Heart right ventricle (tissue), 16 donors: ENCODE results near the gene NHSL2. TPM values are rescaled to one million over a fixed set of nuclear protein-coding genes. Genes with fewer than 3 reads are reported as not detected.
A peak's percentile ranks its signal among the peaks of the same experiment; 100 is the strongest.

Source experiments
- ATAC-seq, 8 donors: fragments of 200-7000 bp; cut with Tn5 transposase; one replicate each; pipeline ENCODE4 v1.9.1; 2020; ENCODE audit warnings: mild to moderate bottlenecking in 8 of 8, moderate library complexity in 8 of 8, moderate number of reproducible peaks in 1 of 8
- DNase-seq, 2 donors: peaks; one replicate each; pipeline ENCODE4 v3.0.0-alpha.2; 2020
- H3K27ac ChIP-seq, 10 donors: fragments of 200-600 bp; sonication (generic) in 2 of 10; one replicate each; pipeline versions ENCODE4 v1.5.0 to v1.8.0; 2020 to 2022; ENCODE audit warnings: mild to moderate bottlenecking in 3 of 10
- H3K27me3 ChIP-seq, 7 donors: fragments of 200-600 bp; one replicate each; pipeline ENCODE4 v1.8.0; 2021 to 2022; ENCODE audit warnings: mild to moderate bottlenecking in 2 of 7
- H3K36me3 ChIP-seq, 9 donors: fragments of 200-600 bp; sonication (generic) in 1 of 9; one replicate each; pipeline versions ENCODE4 v1.5.0 to v1.8.0; 2020 to 2022; ENCODE audit warnings: mild to moderate bottlenecking in 2 of 9
- H3K4me1 ChIP-seq, 9 donors: fragments of 200-600 bp; sonication (generic) in 1 of 9; one replicate each; pipeline versions ENCODE4 v1.5.0 to v1.8.0; 2020 to 2022; ENCODE audit warnings: mild to moderate bottlenecking in 4 of 9
- H3K4me3 ChIP-seq, 10 donors: fragments of 200-600 bp; sonication (generic) in 2 of 10; one replicate each; pipeline versions ENCODE4 v1.5.0 to v1.8.0; 2020 to 2022; ENCODE audit warnings: mild to moderate bottlenecking in 7 of 10, moderate library complexity in 2 of 10
- H3K9me3 ChIP-seq, 11 donors: fragments of 200-600 bp in 10 of 11; sonication (generic) in 2 of 11; one replicate each; pipeline versions ENCODE4 v1.5.0 to v1.8.0; 2013 to 2022; ENCODE audit warnings: mild to moderate bottlenecking in 2 of 11, control low read depth in 1 of 11, moderate library complexity in 1 of 11
- CTCF ChIP-seq, 9 donors: fragments of 200-600 bp; sonication (generic) in 2 of 9; IDR thresholded peaks; one replicate each; pipeline versions ENCODE4 v1.5.0 to v1.8.0; 2021 to 2022; ENCODE audit warnings: antibody characterized with exemption in 9 of 9, mild to moderate bottlenecking in 5 of 9, moderate library complexity in 1 of 9
- WGBS, 2 donors: extraction: QIAGEN DNeasy Blood & Tissue Kit; methylation state at CpG; one replicate each; pipeline ENCODE4 v1.1.7; 2013; ENCODE audit warnings: inconsistent platforms in 1 of 2; 5-methylcytosine and 5-hydroxymethylcytosine counted together
- intact Hi-C, 10 donors: fragments of 100-400 bp; cut with DNase I; formaldehyde crosslinking; loops; one replicate each; pipeline versions ENCODE4 v1.11.1 to v1.14.2; 2022
- polyA plus RNA-seq, 2 donors: library from polyadenylated mRNA; stranded (reverse); fragments of 200-250 nt; gene quantifications; one replicate each; pipeline ENCODE4 v1.2.3, GENCODE V29; 2013
- total RNA-seq, 10 donors: library from RNA; stranded (reverse); fragmentation: NEBNext Ultra II Directional in 3 of 10; extraction: Animal tissue kit (Norgen Biotek cat#: 25700) in 3 of 10; gene quantifications; one replicate each; pipeline versions ENCODE4 v1.2.1 to v1.2.4, GENCODE V29; 2021 to 2023
- donor health status: Arrhythmogenic right ventricular cardiomyopathy.
- donor health status: ischemic (EF 13 %, LVEDD 7.1; RV severe dilation, severe dysfunction).
- donor health status: healthy with polysubstance abuse.
- donor health status: DM: no; HTN: yes; CAD: no.
- donor health status: DM: no; HTN: no; CAD: no.
- donor health status: ischemic (EF 25% LVEDD 6.9; RV normal size, moderate dysfunction).
- donor health status: ischemic (EF 25% LVEDD 5.7; RV mildly dilated, moderate dysfunction).
- donor health status: healthy.
- donor health status: DM: yes; HTN: yes; CAD: no.
- donor health status: Ischemic cardiomyopathy.
- donor health status: ischemic (EF 35%, LVEDD 5.7; RV mildly dilated, moderate dysfunction).
- donor health status: nonischemic (EF 11% LVEDD 7.7; RV severe dilation, severe dysfunction).
- donor health status: DM: yes; HTN: yes; CAD: no.
- donor health status: PGD.
- donor health status: ischemic (EF 29% LVEDD 5.4; RV normal size, mild dysfunction).
- donor health status: nonischemic (EF 23%, LVEDD 6.1; RV moderate dilation, normal function).

Gene NHSL2
- total and polyA plus RNA-seq, 12 donors: 0.86 to 8.4 (median 6.2) TPM

- peaks cover 0 to 54% (median 0%) of the 10 kb centered on the region in 7 donors for H3K27me3 ChIP-seq
- no peak overlapping the region for H3K4me3 ChIP-seq
- WGBS, 2 donors: 17 to 33% methylated on average over 3 of the region's 3 CpGs
- H3K27ac ChIP-seq: peak overlapping the region in 3 of 10 donors; percentile 17 to 28 (median 25)
- H3K9me3 ChIP-seq: no peaks in the 10 kb centered on the region
- H3K36me3 ChIP-seq: no peaks in the 10 kb centered on the region
- TF ChIP-seq CTCF (IDR thresholded peaks at IDR 0.05): no peak
- intact Hi-C loops: no loop called here
- ATAC-seq (peak; percentile 82 to 95 (median 84)), DNase-seq (peak; percentile 24 to 44)
- peaks cover 0 to 5% (median 0%) of the 10 kb centered on the region in 9 donors for H3K4me1 ChIP-seq
Observed at GRCh38 chrX:71941776-71942175, 31.1 kb downstream of the NHSL2 start.

- no peak overlapping the region for H3K4me3 ChIP-seq
- H3K9me3 ChIP-seq: no peaks in the 10 kb centered on the region
- intact Hi-C loops: no loop called here
- H3K4me1 ChIP-seq: peaks cover 0 to 5% (median 0%) of the 10 kb centered on the region in 9 donors
- ATAC-seq: no peak
- H3K36me3 ChIP-seq: no peaks in the 10 kb centered on the region
- 95 to 100% methylated on average over 2 of the region's 2 CpGs for WGBS, 2 donors
- peaks cover 0 to 45% (median 0%) of the 10 kb centered on the region in 7 donors for H3K27me3 ChIP-seq
- H3K27ac ChIP-seq: no peak overlapping the region
- no peak for TF ChIP-seq CTCF (IDR thresholded peaks at IDR 0.05)
- DNase-seq: no peak
Observed at GRCh38 chrX:71944369-71944768, 33.7 kb downstream of the NHSL2 start.

GRCh38 chrX:71945237-71945805 is 34.7 kb downstream of the NHSL2 start:
- Histone ChIP-seq H3K9me3 (no peaks in the 10 kb centered on the region), H3K27ac (no peak overlapping the region), H3K4me1 (peaks cover 0 to 5% (median 0%) of the 10 kb centered on the region in 9 donors), H3K4me3 (no peak overlapping the region), H3K36me3 (no peaks in the 10 kb centered on the region), H3K27me3 (peaks cover 0 to 49% (median 0%) of the 10 kb centered on the region in 7 donors)
- WGBS, 2 donors: 46 to 57% methylated on average over 8 of the region's 8 CpGs
- ATAC-seq: no peak
- no peak for DNase-seq
- intact Hi-C loops: no loop called here
- TF ChIP-seq CTCF (IDR thresholded peaks at IDR 0.05): no peak

- 82 to 86% methylated on average over 7 to 8 of the region's 8 CpGs for WGBS, 2 donors
- ATAC-seq (no peak), DNase-seq (no peak)
- TF ChIP-seq CTCF (IDR thresholded peaks at IDR 0.05): no peak
- Histone ChIP-seq H3K9me3 (no peaks in the 10 kb centered on the region), H3K4me1 (peaks cover 0 to 10% (median 5%) of the 10 kb centered on the region in 9 donors), H3K27me3 (peaks cover 0 to 77% (median 0%) of the 10 kb centered on the region in 7 donors), H3K4me3 (no peak overlapping the region), H3K27ac (no peak overlapping the region), H3K36me3 (no peaks in the 10 kb centered on the region)
- intact Hi-C loops: no loop called here
Observed at GRCh38 chrX:71949363-71949762, 38.7 kb downstream of the NHSL2 start.
